ENCODE measurements around the gene CCR9.

CCR9 gene

DNA sequence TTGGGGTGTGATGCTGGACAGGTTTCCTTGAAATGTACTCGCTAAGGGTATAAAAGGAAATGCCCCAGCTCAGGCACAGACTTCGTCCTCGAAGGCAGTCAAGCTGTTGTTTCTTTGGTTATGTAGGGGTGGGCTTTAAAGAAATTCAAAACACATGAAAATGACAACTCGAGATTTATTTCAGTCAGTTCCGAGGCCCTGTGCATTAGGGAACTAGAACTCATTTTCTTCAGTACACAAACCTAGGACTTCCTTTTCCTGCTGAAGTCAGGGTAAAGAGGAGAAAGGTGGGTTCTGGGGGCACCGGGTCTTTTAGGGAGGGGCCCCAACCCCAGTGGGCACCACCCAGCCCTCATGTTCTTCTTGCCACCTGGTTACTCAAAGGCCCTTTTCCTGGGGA is 7.7 kb downstream of the CCR9 start:
- Histone ChIP-seq H3K4me3 (ENCODE audit: low read depth, low read length) (no peak overlapping the region), H3K27ac (no peak overlapping the region), H3K4me2 (ENCODE audit: low read length) (no peak overlapping the region), H3K27me3 (ENCODE audit: control insufficient read depth, insufficient read depth, low read length) (no peaks in the 10 kb centered on the region), H3K9ac (no peak overlapping the region), H3K4me1 (peaks cover 4% of the 10 kb centered on the region), H3K9me3 (ENCODE audit: control insufficient read depth, low read length) (no peaks in the 10 kb centered on the region), H2AFZ (no peak overlapping the region), H3K79me2 (no peaks in the 10 kb centered on the region), H3K36me3 (ENCODE audit: control insufficient read depth, insufficient read depth, low read length) (no peaks in the 10 kb centered on the region)
- TF ChIP-seq, protein P1, sequence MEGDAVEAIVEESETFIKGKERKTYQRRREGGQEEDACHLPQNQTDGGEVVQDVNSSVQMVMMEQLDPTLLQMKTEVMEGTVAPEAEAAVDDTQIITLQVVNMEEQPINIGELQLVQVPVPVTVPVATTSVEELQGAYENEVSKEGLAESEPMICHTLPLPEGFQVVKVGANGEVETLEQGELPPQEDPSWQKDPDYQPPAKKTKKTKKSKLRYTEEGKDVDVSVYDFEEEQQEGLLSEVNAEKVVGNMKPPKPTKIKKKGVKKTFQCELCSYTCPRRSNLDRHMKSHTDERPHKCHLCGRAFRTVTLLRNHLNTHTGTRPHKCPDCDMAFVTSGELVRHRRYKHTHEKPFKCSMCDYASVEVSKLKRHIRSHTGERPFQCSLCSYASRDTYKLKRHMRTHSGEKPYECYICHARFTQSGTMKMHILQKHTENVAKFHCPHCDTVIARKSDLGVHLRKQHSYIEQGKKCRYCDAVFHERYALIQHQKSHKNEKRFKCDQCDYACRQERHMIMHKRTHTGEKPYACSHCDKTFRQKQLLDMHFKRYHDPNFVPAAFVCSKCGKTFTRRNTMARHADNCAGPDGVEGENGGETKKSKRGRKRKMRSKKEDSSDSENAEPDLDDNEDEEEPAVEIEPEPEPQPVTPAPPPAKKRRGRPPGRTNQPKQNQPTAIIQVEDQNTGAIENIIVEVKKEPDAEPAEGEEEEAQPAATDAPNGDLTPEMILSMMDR (IDR thresholded peaks at IDR 0.05), result no peak

DNA sequence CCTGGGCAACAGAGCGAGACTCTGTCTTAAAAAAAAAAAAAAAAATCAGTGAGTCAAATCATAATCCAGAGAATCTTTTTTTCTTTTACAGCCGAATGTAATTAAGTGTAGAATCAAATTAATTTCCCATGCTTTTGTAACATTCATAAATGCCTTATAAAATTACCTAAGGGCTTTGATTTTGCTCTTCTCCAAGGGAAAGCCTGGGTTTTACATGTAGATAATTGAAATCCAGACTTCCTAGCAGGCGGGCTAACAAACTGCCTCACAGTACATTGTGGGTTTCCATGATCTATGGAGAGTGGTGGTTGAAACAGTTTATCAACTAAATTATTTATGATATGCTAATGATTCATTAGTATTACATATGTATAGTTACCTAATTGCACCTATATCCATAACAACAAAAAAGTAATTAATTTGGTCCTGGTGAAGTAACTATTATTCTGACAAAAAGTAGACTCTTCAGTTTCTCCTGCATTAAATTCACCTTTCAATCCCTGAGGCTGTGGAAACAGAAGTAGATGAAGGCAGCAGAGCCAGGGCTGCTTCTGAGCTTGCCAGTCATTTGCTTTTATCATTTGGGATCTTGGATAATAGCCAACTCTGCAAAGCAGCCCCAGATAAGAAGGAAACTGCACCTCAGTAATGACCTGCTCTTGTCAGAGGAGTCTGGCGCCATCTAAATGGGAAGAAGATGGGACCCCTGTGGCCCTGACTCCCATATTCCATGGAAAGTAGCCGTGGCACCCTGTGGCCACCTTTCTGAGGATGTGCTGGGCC is 9.5 kb downstream of the CCR9 start:
- H3K79me2 ChIP-seq, result no peaks in the 10 kb centered on the region
- TF ChIP-seq, protein P1 (IDR thresholded peaks at IDR 0.05), result no peak
- no peaks in the 10 kb centered on the region for H3K4me1 ChIP-seq
- no peaks in the 10 kb centered on the region for H3K36me3 ChIP-seq (ENCODE audit: control insufficient read depth, insufficient read depth, low read length)
- H3K4me2 ChIP-seq (ENCODE audit: low read length), result no peak overlapping the region
- H3K9me3 ChIP-seq (ENCODE audit: control insufficient read depth, low read length), result no peaks in the 10 kb centered on the region
- no peak overlapping the region for H3K9ac ChIP-seq
- H3K27ac ChIP-seq, result no peak overlapping the region
- H3K27me3 ChIP-seq (ENCODE audit: control insufficient read depth, insufficient read depth, low read length), result no peaks in the 10 kb centered on the region
- no peak overlapping the region for H3K4me3 ChIP-seq (ENCODE audit: low read depth, low read length)
- no peak overlapping the region for H2AFZ ChIP-seq

DNA sequence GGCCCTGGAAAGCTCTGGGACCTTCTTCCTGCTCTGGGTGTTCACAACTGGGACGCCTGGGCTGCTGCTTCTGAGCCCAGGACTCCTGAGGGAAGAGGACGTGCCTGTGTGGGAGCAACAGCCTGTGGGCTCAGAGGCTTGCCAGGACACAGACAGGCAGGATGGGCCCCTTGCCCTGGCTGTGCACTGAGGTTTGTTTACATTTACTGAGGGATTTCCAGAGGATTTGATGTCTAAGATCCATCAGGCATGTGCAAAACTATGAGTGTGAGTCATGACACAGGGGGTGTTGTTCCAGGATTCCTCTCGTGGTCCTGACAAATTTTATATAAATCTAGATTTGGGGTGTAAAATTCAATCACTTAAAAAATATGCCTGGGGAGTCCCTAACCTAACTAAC is 10.6 kb downstream of the CCR9 start:
- TF ChIP-seq, protein P1 (IDR thresholded peaks at IDR 0.05), result no peak
- no peaks in the 10 kb centered on the region for H3K4me1 ChIP-seq

DNA sequence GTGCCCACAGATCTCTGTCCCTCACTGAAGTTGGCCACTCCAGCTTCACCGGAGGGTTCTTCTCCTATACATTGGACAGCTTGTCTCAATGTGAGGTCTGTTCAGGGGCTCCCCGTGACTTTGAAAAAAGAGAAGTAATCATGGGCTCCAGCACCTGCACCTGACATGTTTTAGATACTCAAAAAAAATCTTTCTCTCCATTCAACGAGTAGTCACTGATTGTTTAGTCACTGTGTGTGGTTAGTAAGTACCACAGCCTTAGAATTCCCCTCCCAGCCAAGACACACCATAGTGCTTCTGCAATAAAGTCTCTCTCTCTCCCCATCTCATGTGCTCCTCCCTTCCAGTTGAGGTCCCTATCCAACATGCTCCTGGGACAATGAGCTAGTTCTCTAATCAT is 18.6 kb downstream of the CCR9 start:
- TF ChIP-seq, protein P1 (IDR thresholded peaks at IDR 0.05), result no peak
- Histone ChIP-seq H3K27me3 (ENCODE audit: control insufficient read depth, insufficient read depth, low read length) (no peaks in the 10 kb centered on the region), H3K36me3 (ENCODE audit: control insufficient read depth, insufficient read depth, low read length) (no peaks in the 10 kb centered on the region), H3K4me1 (no peaks in the 10 kb centered on the region), H3K79me2 (no peaks in the 10 kb centered on the region), H3K4me3 (ENCODE audit: low read depth, low read length) (no peak overlapping the region), H3K4me2 (ENCODE audit: low read length) (no peak overlapping the region), H3K9me3 (ENCODE audit: control insufficient read depth, low read length) (no peaks in the 10 kb centered on the region), H3K27ac (no peak overlapping the region), H2AFZ (no peak overlapping the region), H3K9ac (no peak overlapping the region)

More for the DNA sequence above, 10.6 kb downstream of the CCR9 start:
- Histone ChIP-seq H3K79me2 (no peaks in the 10 kb centered on the region), H3K4me2 (ENCODE audit: low read length) (no peak overlapping the region), H3K36me3 (ENCODE audit: control insufficient read depth, insufficient read depth, low read length) (no peaks in the 10 kb centered on the region), H3K27ac (no peak overlapping the region), H3K9me3 (ENCODE audit: control insufficient read depth, low read length) (no peaks in the 10 kb centered on the region), H3K27me3 (ENCODE audit: control insufficient read depth, insufficient read depth, low read length) (no peaks in the 10 kb centered on the region), H3K9ac (no peak overlapping the region), H2AFZ (no peak overlapping the region), H3K4me3 (ENCODE audit: low read depth, low read length) (no peak overlapping the region)

DNA sequence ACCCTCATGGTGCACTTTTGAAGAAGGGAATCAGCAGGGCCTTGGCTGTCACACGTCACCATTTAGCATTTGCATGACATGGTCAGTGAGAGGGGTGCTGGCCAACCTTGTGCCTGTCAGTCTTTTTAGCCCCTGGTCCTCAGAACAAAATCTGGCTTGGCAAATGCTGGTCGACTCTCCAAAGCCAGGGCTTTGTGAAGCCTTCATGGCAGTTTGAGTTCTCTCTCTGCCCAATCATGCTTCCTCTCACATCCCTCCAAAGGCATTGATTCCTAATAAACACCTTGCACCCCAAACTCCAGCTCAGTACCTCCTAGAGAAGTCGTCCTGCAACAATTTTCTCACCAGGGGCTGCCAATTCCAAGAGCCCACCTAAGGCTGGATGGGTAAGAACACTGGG is 19.4 kb downstream of the CCR9 start:
- Histone ChIP-seq H2AFZ (no peak overlapping the region), H3K27ac (no peak overlapping the region), H3K4me2 (ENCODE audit: low read length) (no peak overlapping the region), H3K4me3 (ENCODE audit: low read depth, low read length) (no peak overlapping the region), H3K9ac (no peak overlapping the region), H3K9me3 (ENCODE audit: control insufficient read depth, low read length) (no peaks in the 10 kb centered on the region), H3K36me3 (ENCODE audit: control insufficient read depth, insufficient read depth, low read length) (no peaks in the 10 kb centered on the region), H3K79me2 (no peaks in the 10 kb centered on the region), H3K27me3 (ENCODE audit: control insufficient read depth, insufficient read depth, low read length) (no peaks in the 10 kb centered on the region), H3K4me1 (no peaks in the 10 kb centered on the region)
- TF ChIP-seq, protein P1 (IDR thresholded peaks at IDR 0.05), result no peak
